Endothelial cell of umbilical vein (primary cell): ENCODE data around the gene COX7A1. TPM values are rescaled to one million over a fixed set of nuclear protein-coding genes. Genes with fewer than 3 reads are reported as not detected.

Source experiments
- BruUV-seq: library from RNA; stranded (reverse); fragments of 400-500 nt; replicated peaks from 2 replicates; lab custom pipeline; 2021; lab: Mats Ljungman, UMichigan
- CTCF ChIA-PET: fragments of 300-600, 350-600 bp; sonication (Branson Sonifier 250); formaldehyde crosslinking; loops from one replicate; lab custom pipeline; 2021; ENCODE audit warnings: antibody characterized with exemption, inconsistent platforms; lab: Charles Lee
- POLR2A ChIA-PET: fragments of 300-600, 350-600 bp; sonication (Branson Sonifier 250); formaldehyde crosslinking; loops from one replicate; lab custom pipeline; 2021; ENCODE audit warnings: antibody characterized with exemption, inconsistent platforms; lab: Charles Lee
- DNase-seq: peaks from one replicate; pipeline ENCODE4 v3.0.0-alpha.2; 2011; ENCODE audit warnings: low read depth, low spot score
- FAIRE-seq: peaks from 2 replicates; lab custom pipeline; 2011; peaks lifted over from hg19 to GRCh38; lab: Jason Lieb, UNC
- H2AFZ ChIP-seq: 2 replicates; pipeline ENCODE4 v1.6.0; 2012; ENCODE audit warnings: low read depth, low read length, control low read depth, inconsistent platforms
- H3K27ac ChIP-seq: 2 replicates; pipeline ENCODE4 v1.5.1; 2011; ENCODE audit warnings: low read depth, mild to moderate bottlenecking, control low read depth, low read length, moderate library complexity; ENCODE audit not compliant: insufficient read depth
- H3K27me3 ChIP-seq, 2 experiments: 2 replicates each; pipeline versions ENCODE4 v1.6.0 to v1.6.1; 2011; ENCODE audit warnings: low read length in 2 of 2, mixed read lengths in 1 of 2; ENCODE audit not compliant: control insufficient read depth in 2 of 2, insufficient read depth in 2 of 2
- H3K36me3 ChIP-seq, 2 experiments: 2 replicates in 1 of 2; 3 replicates in 1 of 2; pipeline ENCODE4 v1.5.1; 2011; ENCODE audit warnings: low read length in 2 of 2, mild to moderate bottlenecking in 1 of 2, moderate library complexity in 1 of 2; ENCODE audit not compliant: control insufficient read depth in 2 of 2, insufficient read depth in 2 of 2; ENCODE audit errors: extremely low read depth in 1 of 2
- H3K4me1 ChIP-seq: 3 replicates; pipeline ENCODE4 v1.5.1; 2011; ENCODE audit warnings: mild to moderate bottlenecking, low read length; ENCODE audit not compliant: control insufficient read depth, insufficient read depth; ENCODE audit errors: extremely low read depth
- H3K4me2 ChIP-seq: 2 replicates; pipeline ENCODE4 v1.6.1; 2011; ENCODE audit warnings: low read length, control low read depth, mixed read lengths; ENCODE audit not compliant: insufficient read depth
- H3K4me3 ChIP-seq, 3 experiments: fragments of 200-600 bp in 1 of 3; sonication (generic), shearing (Covaris generic) in 1 of 3; replicated peaks in 1 of 3; 2 replicates each; pipeline ENCODE4 v1.5.1; 2011 to 2016; ENCODE audit warnings: control low read depth in 3 of 3, low read length in 3 of 3, mild to moderate bottlenecking in 2 of 3, inconsistent platforms in 1 of 3, low read depth in 1 of 3, moderate library complexity in 1 of 3; ENCODE audit not compliant: insufficient read depth in 1 of 3
- H3K79me2 ChIP-seq: 2 replicates; pipeline ENCODE4 v1.6.0; 2012; ENCODE audit warnings: low read length, inconsistent platforms; ENCODE audit not compliant: control insufficient read depth, insufficient read depth
- H3K9ac ChIP-seq: replicated peaks from 2 replicates; pipeline ENCODE3; 2011; ENCODE audit warnings: low read length, control low read depth; ENCODE audit not compliant: insufficient read depth; ENCODE audit errors: extremely low read depth
- H3K9me1 ChIP-seq: replicated peaks from 3 replicates; pipeline ENCODE4 v1.6.0; 2011; ENCODE audit warnings: mild to moderate bottlenecking, low read length; ENCODE audit not compliant: control insufficient read depth, insufficient read depth; ENCODE audit errors: extremely low read depth
- H3K9me3 ChIP-seq: replicated peaks from 2 replicates; pipeline ENCODE4 v1.5.1; 2012; ENCODE audit warnings: low read length, inconsistent platforms; ENCODE audit not compliant: control insufficient read depth, insufficient read depth
- H4K20me1 ChIP-seq: replicated peaks from 2 replicates; pipeline ENCODE3; 2011; ENCODE audit warnings: mild to moderate bottlenecking, low read length; ENCODE audit not compliant: control insufficient read depth, insufficient read depth; ENCODE audit errors: extremely low read depth
- EZH2 ChIP-seq: IDR thresholded peaks from 2 replicates; pipeline ENCODE4 v1.6.1; 2012; ENCODE audit warnings: borderline replicate concordance, low read depth, mild to moderate bottlenecking, moderate library complexity, low read length, inconsistent platforms; ENCODE audit not compliant: severe bottlenecking
- GATA2 ChIP-seq: IDR thresholded peaks from 2 replicates; pipeline ENCODE4 v1.7.0; 2011; ENCODE audit warnings: low read depth, mild to moderate bottlenecking, moderate library complexity, mixed read lengths, low read length; ENCODE audit not compliant: insufficient read length, insufficient read depth
- JUN ChIP-seq: IDR thresholded peaks from 2 replicates; pipeline ENCODE4 v1.6.1; 2011; ENCODE audit warnings: borderline replicate concordance, low read depth; ENCODE audit not compliant: insufficient read length, insufficient read depth
- POLR2A ChIP-seq: IDR thresholded peaks from 2 replicates; pipeline ENCODE4 v1.6.1; 2012; ENCODE audit warnings: low read depth, mild to moderate bottlenecking, control low read depth, low read length
- POLR2AphosphoS5 ChIP-seq: IDR thresholded peaks from 2 replicates; pipeline ENCODE4 v1.6.1; 2012; ENCODE audit warnings: low read depth, mild to moderate bottlenecking, control low read depth, low read length, moderate library complexity; ENCODE audit not compliant: insufficient read depth
- dilution Hi-C: fragments of 300-500 bp; cut with MboI; formaldehyde crosslinking; loops from one replicate; pipeline ENCODE4 v1.15.0; 2019; ENCODE audit warnings: low sequenced_read_pairs; ENCODE audit not compliant: extremely low pct_ligation_motif_present
- intact Hi-C: fragments of 100-400 bp; cut with micrococcal nuclease; formaldehyde crosslinking; loops from one replicate; pipeline ENCODE4 v1.10.0; 2022
- polyA plus RNA-seq, 4 experiments: library from polyadenylated mRNA; depleted of rRNA in 3 of 4; stranded (reverse) in 3 of 4; unstranded in 1 of 4; fragments of >200 nt; gene quantifications; 2 replicates each; pipeline versions ENCODE4 v1.2.1 to v1.2.3, GENCODE V29; 2011 to 2012; ENCODE audit warnings: missing spikeins in 1 of 4
- total RNA-seq: library from RNA; stranded (reverse); gene quantifications from 2 replicates; pipeline ENCODE4 v1.2.3, GENCODE V29; 2021
- TF ChIP-seq, protein P1 (sequence below): IDR thresholded peaks from 2 replicates; pipeline ENCODE4 v1.6.1; 2011; ENCODE audit not compliant: insufficient read depth, insufficient read length
- TF ChIP-seq, protein P2 (sequence below), 2 donors: IDR thresholded peaks; 1 replicate in 1 of 2; 2 replicates in 1 of 2; pipeline ENCODE4 v1.5.1; 2011; ENCODE audit warnings: low read length in 2 of 2, mild to moderate bottlenecking in 2 of 2, moderate library complexity in 2 of 2, control low read depth in 1 of 2, inconsistent platforms in 1 of 2, low read depth in 1 of 2; ENCODE audit not compliant: insufficient read depth in 1 of 2; ENCODE audit errors: extremely low read depth in 1 of 2

Gene COX7A1
- total and polyA plus RNA-seq, 2 donors (not counting 3 experiments of a cell fraction or from before 2014, with no cell fraction given) = 10.6 to 35.2 TPM

DNA sequence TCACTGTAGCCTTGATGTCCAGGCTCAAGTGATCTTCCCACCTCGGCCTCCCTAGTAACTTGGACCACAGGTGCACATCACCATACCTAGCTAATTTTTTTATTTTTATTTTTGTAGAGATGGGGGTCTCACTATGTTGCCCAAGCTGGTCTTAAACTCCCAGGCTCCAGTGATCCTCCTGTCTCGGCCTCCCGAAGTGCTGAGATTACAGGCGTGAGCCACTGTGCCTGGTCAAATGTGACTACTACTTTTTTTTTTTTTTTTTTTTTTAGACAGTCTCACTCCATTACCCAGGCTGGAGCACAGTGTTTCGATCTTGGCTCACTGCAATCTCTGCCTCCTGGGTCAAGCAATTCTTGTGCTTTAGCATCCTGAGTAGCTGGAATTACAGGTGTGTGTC is 20.6 kb upstream of the COX7A1 start:
- Histone ChIP-seq H3K36me3 (no peaks in the 10 kb centered on the region), H3K27me3 (no peaks in the 10 kb centered on the region), H2AFZ (no peak overlapping the region), H3K4me2 (no peak overlapping the region), H3K4me1 (peaks cover 10% of the 10 kb centered on the region), H4K20me1 (no peaks in the 10 kb centered on the region), H3K9me1 (no peaks in the 10 kb centered on the region), H3K9ac (no peak overlapping the region), H3K79me2 (no peaks in the 10 kb centered on the region), H3K4me3 (no peak overlapping the region), H3K27ac (no peak overlapping the region), H3K9me3 (no peaks in the 10 kb centered on the region)
- dilution Hi-C loops = no loop called here
- peak; percentile 24 for FAIRE-seq
- no peak for DNase-seq
- POLR2A ChIA-PET = no interaction called here
- intact Hi-C loops = no loop called here
- CTCF ChIA-PET = interaction anchor here (2.5 to 3.5 kb wide), 2 partner anchors 45 to 113 kb away, joined by 10 to 25 read pairs; no protein-coding TSS in a partner anchor
- TF ChIP-seq EZH2 (no peak), JUN (no peak), GATA2 (no peak), POLR2A (no peak), POLR2AphosphoS5 (no peak)
- TF ChIP-seq, protein P1, sequence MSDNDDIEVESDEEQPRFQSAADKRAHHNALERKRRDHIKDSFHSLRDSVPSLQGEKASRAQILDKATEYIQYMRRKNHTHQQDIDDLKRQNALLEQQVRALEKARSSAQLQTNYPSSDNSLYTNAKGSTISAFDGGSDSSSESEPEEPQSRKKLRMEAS = no peak
- TF ChIP-seq, protein P2, sequence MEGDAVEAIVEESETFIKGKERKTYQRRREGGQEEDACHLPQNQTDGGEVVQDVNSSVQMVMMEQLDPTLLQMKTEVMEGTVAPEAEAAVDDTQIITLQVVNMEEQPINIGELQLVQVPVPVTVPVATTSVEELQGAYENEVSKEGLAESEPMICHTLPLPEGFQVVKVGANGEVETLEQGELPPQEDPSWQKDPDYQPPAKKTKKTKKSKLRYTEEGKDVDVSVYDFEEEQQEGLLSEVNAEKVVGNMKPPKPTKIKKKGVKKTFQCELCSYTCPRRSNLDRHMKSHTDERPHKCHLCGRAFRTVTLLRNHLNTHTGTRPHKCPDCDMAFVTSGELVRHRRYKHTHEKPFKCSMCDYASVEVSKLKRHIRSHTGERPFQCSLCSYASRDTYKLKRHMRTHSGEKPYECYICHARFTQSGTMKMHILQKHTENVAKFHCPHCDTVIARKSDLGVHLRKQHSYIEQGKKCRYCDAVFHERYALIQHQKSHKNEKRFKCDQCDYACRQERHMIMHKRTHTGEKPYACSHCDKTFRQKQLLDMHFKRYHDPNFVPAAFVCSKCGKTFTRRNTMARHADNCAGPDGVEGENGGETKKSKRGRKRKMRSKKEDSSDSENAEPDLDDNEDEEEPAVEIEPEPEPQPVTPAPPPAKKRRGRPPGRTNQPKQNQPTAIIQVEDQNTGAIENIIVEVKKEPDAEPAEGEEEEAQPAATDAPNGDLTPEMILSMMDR (IDR thresholded peaks at IDR 0.05; ENCODE audit: extremely low read depth in 1 of 2, insufficient read depth in 1 of 2, low read depth in 1 of 2, low read length in 2 of 2) = no peak
- no TSS peak for BruUV-seq
